NCI-H2171 treated with DMSO at 0.1 percent for 48 hours (cell line): ENCODE measurements around the gene ACKR3.

ENCODE experiments used
- DNase-seq: peaks from one replicate; lab custom pipeline; 2025; lab: John Stamatoyannopoulos, UW

ACKR3 gene

DNA sequence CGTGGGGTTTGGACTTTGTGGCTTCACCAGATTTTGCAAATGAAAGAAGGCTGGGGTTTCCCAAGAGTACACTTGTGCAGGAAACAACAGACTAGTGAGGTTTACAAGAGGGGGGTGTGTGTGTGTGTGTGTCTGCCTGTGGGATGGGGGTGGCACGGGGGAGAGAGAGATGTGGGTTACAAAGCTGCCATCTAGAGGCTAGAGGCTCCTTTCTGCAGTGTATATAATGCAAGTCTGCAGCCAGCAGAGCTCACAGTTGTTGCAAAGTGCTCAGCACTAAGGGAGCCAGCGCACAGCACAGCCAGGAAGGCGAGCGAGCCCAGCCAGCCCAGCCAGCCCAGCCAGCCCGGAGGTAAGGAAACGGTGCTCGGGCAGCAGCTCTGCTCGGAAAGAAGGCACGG, at the start of gene ACKR3:
TSS of gene ACKR3 (plus strand) at position 253 of the 401 bp plus-strand sequence. CDS start 10,641 bp downstream, outside the sequence.
- peak; percentile 78 for DNase-seq

DNA sequence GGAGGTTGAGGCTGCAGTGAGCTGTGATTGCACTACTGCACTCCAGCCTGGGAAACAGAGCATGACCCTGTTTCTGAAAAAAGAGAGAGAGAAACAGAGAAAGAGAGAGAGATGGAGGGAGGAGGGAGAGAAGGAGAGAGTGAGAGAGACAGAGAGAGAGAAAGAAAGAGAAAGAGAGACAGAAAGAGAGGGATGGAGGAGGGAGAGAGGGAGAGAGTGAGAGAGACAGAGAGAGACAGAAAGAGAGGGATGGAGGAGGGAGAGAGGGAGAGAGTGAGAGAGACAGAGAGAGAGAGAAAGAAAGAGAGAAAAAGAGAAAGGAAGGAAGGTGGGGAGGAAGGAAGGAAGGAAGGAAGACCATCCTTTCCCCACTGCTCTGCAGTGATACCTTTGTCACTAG, 48.1 kb upstream of the ACKR3 start:
- DNase-seq: no peak

DNA sequence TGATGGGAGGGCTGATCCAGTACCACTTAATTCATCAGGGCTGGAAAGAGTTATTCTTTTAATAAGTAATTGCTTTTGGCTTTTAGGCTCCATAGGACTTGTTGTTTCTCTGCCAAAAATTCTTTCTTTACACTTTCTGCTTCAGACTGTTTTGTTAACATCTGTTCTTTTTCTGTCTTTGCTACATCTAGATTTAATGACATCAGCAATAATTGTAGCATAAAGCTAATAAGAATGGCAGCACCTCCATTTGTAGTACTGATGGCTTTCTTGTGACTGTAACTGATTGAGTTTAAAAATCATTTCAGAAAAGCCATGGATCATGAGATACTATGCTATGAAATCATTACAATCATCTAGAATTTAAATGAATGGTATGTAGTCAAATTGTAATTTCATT, 46.4 kb upstream of the ACKR3 start:
- no peak for DNase-seq

DNA sequence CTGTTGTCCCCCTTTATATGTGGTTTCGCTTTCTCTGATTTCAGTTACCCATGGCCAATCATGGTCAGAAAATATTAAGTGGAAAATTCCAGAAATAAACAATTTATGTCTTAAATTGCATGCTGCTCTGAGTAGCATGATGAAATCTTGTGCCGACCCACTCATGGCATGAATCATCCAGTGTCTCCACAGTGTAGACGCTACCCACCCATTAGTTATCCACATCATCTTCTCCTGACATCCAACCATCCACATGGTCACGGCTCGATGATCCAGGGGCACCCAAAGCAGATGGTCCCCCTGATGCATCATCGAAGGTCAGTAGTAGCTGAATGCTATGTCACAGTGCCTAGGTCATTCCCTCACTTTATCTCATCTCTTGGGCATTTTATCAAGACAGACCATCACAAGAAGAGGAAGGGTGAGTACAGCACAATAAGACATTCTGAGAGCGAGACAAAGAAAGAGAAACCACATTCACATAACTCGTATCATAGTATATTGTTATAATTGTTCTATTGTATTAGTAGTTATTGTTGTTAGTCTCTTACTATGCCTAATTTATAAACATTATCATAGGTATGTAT, 44.1 kb upstream of the ACKR3 start:
- no peak for DNase-seq

DNA sequence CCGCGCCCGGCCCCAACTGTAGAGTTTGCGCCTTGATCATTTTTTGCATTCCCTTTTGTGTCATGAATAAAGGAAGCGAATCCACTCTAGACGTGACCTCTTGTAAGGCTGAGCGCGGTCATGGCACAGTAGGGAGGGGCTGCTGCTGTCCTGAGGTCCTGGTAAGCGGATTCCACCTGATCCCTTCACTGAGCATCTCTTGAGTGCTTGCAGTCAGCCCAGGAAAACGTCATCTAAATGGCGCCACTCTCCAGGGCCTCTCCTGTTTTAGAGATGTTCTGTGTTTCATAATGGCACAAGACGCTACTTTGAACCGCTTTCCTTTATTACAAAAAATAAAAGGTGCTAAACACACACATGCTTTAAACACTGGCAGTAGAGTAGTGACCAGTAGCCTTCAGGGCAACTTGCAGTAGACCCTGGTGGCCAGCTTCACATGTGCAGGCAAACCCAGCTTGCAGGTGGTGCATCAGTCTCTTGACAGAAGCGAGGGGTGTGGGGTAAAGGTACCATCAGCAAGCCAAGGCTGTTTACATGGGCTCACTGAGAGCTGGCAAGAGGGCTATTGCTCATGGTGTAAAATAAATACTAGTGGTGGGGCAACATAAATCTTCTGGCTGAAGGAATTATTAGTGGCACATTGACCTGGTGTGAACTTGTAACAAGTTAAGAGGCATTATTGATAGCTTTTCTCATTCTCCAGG, 43.0 kb upstream of the ACKR3 start:
- DNase-seq: no peak

DNA sequence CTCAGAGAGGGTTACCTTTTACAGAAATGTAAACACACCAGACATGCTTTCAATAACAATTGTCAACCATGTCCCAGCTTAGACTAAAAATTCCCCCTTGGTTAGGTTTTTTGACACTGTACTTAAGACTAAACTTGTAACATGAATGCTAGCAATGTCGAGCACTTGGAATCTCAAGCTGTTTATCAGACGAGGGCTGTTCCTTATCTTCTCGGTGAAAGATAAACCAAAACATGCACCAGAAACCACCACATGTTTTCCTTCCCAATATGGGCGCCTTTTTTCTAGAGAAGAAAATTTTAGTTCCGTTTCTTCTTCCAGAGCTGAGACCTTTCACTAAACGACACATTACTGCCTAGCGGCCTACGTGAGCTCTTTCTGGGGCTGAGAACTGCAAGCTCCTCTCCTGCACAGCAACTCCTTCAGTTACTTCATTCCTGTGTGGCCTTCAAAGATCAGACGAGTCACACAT, 42.4 kb upstream of the ACKR3 start:
- DNase-seq: no peak

DNA sequence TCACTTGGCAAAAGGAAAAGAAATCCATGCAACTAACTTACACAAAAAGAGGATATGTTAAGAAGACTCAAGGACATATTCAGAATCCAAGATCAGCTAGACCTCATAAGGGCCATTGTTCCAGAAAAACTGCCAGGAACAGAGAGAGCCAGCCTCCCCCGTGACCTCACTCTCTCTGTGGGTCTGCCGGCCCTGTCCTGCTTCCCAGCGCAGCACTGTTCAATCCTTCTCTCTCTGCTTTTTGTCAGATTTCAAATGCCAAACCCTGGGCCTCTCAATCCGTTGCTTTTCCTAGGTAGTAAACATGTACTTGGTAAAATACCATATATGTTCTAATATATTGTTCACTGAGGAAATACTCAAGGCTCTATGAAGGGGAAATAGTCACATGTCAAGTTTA, 40.0 kb upstream of the ACKR3 start:
- DNase-seq: no peak

DNA sequence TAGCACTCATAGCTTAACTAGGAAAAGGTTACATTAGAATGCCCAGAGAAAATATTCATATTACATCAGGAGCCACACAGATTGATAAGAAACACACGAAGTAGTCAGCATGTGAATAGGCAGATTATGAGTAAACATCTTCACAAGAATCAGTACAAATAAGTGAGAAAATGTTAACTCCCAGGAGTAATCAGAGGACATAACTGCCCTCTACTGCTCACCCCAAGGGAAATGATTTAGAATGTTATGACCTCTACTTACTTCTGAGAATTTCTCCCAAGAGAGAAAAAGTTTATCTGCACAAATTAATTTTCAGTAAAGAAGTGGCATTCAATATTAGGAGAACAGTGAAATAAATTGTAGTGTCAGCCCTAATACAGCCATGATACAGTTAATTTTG, 39.1 kb upstream of the ACKR3 start:
- DNase-seq: no peak

DNA sequence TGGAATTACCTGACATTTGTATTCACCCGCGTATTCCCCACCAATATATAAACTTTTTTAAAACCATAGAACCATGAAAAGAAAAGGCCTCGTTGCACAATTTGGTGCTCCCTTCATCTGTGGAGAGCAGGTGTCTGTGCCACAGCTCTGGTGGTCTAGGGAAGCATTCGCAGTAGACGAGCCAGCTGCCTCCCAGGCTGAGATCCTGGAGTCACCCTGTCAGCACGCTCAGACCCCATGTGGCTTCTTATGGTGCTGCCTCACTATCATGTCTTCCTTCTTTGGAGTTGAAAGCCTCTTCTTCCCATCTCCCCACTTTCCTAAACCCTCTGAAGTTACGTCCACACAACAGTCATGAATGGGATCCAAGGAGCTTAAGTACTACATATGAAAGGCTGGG, 38.4 kb upstream of the ACKR3 start:
- DNase-seq: no peak

DNA sequence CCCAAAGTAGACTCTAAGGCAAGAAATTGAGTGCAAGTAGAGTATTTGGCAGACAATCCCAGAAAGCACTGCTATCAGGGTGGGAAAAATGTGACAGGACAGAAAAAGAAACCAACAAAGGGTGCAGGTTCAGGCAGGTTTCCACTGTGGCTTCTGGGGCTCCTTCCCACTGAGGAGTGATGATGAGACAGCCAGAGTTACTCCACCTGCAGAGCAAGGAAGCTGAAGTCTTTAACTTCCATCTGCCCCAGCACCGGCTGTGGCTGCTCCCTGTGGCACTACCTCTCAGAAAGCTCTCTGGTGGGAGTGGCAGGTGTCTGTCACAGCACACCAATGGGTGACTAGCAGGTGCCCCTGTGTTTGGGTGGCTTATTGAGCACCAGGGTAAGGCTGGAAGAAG, 37.6 kb upstream of the ACKR3 start:
- DNase-seq: no peak

DNA sequence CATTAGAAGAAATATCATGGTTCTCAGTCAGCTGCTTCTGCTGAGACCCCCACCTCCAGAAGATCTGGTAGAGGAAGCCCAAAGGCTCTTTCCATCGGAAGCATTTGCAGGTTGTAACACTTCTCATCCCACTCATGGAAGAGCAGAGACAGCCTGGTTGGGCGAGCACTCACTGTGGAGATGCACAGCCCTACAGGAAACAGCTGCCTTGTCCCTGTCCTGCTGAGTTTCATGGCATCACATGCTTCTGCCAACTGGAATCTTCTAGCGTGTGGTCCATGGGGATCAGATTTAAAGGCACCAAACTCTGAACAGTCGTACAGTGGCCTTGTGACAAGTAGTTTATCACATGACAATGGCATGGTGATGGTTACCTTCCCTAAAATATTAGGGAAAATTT, 36.3 kb upstream of the ACKR3 start:
- DNase-seq: no peak

DNA sequence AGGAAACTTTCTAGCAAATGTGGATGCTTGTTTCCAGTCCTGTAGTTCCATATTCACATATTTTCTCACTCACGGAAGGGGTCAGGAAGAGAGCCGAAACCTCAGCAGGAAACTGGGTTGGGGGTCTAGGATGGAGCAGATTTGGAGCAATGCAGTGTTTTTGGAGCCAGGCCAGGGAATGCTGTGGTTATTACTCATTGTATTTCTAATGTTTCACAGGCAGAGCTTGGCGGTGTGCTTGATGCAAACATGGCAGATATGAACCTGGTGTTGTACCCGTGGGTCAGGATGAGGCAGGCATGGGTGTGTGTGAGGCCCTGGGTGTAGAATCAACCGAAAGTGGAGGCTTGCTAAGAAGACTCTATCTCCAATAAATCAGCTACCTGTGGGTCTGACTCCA, 34.6 kb upstream of the ACKR3 start:
- DNase-seq: no peak

DNA sequence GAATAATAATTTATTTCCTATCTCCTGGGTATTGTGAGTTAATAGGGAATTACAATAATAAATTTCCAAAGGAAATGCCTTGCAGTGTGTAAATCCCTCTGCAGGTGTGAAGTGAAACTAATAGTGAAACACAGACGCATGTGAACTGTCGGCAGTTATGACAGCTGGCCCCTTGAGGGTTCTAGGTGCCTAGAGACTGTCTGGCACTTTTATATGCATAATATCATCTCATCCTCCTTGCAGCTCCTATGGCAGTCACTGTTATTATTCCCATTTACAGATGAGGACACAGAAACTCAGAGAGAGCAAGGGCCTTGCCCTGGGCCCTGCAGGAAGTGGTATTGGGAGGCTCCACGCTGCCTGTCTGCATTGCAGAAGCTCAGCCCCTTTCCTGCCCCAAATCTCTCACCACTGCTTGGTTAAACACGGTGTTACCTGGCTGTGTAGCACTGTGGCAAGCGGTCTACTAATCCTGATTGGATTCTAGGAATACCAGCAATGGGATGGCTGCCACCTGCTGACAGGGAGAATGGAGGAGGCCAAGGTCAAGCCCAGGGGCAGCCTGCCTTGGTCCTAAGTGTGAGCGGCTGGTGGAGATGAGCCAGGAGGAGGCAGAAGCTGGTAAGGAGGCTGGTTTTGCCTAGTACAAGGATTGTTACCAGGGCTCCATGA, 32.8 kb upstream of the ACKR3 start:
- DNase-seq: no peak

DNA sequence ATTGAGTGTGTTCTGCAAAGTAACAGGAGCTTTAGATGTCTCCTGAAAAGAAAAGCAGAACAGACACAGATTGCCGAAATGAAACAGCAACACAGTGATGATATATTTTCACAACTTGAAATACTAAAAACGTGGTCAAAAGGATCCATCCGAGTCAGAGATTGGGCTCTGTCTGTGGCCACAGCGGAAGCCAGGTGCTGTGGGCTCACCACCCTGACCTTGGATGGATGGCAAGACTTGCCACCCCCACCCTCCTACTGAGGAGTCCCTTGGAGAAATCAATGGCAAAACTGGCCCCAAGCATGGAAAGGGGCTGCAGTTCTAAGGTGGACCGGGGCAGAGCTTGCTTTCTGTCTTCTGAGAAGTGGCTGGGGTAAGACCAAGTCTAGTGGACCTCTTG, 31.4 kb upstream of the ACKR3 start:
- no peak for DNase-seq

DNA sequence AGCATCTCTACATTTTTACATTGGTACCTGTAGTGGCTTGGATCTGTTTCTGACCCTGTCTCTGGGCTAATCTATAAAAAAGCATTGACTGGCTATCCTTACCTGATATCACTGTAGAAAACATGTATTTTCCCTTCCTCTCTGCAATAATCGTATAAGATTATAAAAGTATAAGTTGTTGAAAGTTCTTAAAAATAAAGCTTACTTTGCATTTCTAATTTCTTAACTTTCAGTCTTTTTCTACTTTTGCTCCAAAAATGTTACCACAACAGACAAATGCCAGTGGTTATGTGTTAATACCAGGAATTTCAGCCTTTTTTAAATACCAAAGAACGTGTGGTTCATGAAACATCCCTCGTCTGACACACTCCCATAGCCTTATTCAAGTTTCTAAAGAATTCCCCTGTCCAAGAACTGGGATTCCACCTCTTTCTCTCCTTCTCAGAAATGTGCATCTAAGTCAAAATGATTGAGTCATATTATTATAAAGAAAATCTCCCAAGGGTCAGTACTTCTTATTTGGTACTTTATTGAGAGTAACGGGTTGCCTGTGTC, 28.5 kb upstream of the ACKR3 start:
- DNase-seq: no peak

DNA sequence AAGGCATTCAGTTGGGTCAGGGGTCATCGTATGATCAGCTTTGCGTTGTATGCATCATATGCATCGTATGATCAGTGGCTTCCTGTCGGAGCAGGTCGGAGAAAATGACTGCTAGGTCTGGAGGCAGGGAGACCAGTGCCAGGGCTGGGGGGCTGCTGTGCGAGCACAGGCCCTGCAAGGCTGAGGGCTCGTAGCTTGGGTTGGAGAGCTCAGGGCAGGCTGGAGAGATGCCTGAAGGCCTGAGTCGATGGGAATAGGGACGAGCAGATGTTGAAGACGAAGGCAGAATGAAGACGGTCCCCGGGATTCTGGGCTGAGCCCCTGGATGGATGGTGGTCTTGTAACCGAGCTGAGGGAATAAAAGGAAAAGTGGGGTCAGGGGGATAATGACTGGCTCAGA, 25.3 kb upstream of the ACKR3 start:
- no peak for DNase-seq

DNA sequence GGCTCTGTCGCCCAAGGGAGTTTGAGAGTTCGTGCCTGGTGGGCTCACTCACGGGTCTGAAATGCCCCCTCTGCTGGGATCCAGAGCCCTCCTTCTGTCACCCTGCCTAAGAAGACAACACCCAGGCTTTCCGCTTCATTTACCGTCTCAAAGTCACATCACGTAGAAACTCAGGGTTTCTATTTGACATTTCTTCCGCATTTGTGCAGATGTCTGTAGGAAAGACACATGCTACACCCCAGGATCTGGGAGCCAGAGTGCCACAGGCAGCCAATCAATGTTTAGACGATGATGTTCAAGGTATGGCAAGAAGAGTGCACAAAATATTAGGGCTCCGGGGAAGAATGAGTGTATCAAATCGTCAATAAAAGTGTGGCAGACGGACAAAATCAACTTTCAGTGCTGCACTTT, 24.4 kb upstream of the ACKR3 start:
- no peak for DNase-seq

DNA sequence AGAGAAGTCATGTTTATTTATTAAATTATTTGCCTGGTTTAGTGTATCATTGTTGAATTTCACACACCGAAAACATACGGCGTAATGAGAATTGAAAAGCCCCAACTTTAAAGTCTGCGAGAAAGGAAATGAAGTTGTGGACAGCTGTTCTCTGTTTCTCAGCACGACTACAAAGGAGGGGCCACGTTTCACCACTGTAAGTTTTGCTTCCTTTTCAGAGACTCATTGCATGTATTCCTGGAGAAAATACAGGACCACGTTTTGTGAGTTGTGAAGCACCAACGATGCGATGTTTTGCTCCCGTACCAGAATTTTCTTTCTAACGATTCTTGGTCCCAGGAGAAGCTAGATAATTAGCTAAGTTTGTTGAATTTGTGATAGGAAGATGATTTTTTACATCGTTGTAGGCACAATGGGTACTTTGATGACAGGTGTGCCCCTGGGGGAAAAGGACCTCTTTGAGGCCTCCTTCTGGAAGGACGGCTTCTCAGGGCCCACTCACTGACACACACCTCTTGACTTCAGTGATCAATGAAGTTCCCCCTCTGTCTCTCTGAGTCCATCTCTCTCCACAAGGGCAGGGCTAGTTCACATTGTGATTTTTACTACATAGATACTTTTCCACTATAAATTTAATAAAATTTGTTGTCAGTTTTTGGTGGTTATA, 23.7 kb upstream of the ACKR3 start:
- no peak for DNase-seq

DNA sequence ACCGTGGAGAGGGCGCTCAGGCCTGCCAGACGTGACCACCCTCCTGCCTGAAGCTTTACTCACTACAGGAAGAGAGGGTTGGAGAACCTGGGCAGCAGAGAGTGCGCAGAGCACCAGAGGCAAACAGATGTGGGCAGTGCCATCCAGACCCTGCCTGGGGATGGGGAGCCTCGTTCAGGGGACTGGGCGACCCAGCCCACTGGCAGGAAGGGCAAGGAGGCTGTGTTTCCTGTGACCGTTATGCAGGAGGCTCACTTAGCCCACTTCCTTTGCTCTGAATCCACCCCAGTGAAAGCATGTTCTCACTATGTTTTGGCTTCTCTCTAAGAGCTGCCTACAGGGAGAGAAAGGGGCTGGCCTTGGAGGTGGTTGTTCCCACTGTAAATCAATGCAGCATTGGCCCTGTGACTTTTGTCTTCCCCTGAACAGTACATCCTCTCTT, 23.0 kb upstream of the ACKR3 start:
- DNase-seq: no peak

DNA sequence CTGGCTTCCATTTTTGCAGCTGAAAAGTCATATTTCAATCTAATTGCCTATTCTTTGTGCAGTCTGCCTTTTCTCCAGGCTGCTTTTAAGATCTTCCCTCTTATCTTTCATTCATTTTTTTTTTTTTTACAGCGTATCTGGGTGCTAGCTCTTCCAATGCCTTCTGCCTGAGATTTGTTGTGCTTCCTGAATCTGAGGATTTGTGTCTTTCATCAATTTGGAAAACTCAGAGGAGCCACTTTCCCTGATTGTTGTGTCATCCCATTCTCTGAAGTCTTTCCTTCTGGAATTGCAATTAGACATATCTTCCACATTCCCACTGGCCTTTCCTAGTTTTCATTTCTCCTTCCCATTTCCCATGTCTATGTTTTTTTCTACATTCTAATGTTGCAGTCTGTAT, 21.9 kb upstream of the ACKR3 start:
- DNase-seq: no peak

DNA sequence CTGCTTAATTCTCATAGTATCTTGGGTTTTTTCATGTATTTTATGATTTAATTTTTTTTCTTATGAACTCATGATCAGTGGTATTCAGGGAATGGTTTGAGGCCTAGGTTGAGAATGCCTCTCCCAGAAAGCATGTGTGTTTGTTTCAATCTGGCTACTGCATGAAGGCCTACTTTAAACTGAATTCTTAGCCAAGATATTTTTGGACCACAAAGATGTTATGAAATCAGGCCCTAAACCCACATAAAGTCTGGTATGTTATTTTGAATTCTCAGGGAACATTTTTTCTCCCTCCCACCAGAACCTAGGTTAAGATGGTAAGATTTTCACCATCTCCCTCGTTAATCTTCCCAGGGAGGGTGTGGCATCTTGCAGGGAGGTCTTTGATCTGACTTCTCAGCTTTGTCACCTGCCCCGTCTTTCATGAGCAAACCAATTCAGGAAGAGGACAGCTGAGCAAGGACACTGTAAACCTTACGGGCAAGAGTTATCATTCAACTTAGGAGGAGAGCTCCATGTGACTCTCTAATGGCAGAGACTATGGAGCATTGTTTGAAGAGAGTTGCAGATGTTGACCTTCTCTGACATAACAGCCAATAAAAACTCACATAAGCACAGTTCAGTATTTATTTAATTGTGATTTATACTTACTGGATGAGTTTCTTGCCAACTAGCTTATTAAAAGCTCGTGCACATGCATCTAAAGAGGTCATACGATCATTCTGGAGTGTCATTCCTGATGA, 21.3 kb upstream of the ACKR3 start:
- DNase-seq: no peak

DNA sequence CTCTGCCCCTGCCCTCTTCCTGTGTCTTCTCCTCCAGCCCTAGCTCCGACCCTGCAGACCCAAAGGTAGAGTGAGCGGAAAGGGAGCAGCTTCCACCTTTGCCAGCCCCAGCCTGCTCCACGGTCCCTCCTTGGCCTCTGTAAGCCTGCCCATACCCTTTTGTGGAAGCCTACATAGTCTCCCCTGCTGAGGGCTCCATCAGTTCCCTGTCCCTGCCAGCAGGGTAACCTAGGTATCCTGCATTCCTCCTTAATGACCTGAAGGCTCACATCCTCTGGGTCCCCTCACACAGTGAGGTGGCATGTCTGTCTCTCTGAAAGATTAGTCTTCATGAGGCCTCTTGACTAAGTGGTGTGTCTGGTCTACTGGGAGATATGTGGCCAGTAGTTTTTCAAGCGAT, 20.5 kb upstream of the ACKR3 start:
- no peak for DNase-seq
